ENCODE measurements around the gene GNAT1.
A peak's percentile ranks its signal among the peaks of the same experiment; 100 is the strongest.
"Not testable (repeated sequence)": the region's sequence is repeated elsewhere in the genome, so short reads cannot be mapped to it uniquely, and the experiment has no call there.

The GNAT1 gene

DNA sequence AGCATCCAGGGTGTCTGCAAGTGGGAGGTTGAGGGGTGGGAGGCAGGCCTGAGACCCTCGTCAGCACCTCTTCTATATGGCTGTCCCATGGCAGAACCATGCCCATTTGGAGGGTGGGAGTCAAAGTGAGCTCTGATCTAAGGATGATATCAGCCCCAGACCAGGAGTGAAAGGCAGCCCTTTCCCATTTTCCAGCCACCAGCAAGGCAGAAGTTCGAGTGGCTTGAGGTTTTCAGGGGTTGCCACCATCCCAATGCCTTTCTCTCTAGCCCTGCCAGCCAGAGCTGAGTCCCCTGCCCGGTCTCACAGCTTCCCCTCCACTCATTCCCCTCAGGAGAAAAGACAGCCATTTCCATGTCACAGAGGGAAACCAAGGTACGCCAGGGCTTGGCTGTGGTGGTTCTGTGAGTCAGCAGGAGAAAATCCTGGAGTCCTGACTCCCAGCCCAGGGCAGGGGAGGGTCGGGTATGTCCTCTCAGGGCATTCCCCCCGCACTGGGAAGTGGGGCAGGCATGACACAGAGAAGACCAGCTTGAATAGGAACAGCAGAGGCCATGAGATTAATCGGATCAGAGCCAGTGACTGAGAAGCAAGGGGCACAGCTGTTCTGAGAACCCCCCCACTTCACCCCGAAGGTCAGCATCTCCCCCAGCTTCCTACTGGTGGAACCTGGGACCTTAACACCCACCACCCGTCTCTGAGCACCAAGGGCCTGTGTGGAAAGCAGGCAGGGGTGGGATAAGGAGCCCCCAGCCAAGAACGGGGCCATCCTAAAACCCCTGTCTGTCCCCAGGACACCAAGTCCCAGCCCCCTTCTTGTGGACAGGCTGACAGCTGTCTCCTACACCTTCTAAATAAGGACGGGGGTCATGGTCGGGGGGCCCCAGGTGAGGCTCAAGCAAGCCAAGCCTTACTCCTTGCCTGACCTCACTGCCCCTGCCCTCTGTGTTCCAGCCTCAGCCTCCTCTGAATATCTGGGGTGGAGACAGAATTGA is 12.7 kb downstream of the GNAT1 start:
- no peak for DNase-seq

DNA sequence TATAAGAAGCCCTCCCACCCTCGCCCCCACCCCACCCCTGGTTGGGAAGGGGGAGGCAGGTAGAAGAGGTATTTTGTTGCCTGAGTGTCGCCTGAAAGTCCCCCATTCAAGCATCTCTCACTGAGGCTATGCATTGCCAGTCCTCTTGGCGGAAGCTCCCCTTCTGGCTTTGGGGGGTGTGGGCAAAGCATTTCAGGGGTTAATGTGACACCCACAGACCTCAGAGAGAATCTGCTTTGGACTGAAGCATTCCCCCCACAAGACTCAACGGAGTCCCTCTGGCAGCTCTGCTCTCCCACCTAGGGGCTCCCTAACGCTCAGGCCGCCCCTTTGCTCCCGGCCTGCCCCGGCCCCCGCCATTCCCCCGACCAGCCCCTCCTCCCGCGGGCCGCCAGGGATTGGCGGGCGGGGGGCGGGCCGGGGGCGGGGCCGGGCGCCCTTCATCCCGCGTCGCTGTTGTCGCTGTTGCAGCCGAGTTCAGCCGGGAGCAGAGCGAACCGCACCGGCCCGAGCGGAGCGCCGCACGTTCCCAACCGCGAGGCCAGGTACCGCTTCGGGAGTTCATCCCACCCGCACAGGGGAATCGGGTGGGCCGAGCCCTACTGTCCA is 13.5 kb downstream of the GNAT1 start, which contains the start of gene SLC38A3:
Gene SLC38A3 (plus strand): TSS at position 468 of the 609 bp plus-strand sequence. CDS start 8,929 bp downstream, outside the sequence.
- peak; percentile 30 for DNase-seq

- DNase-seq = peak; percentile 49
Observed at GRCh38 chr3:50205413-50206276, 14.2 kb downstream of the GNAT1 start.

GRCh38 chr3:50207359-50208042 is 16.1 kb downstream of the GNAT1 start:
- DNase-seq = no peak

- no peak for DNase-seq
Observed at GRCh38 chr3:50208677-50209344, 17.4 kb downstream of the GNAT1 start.

- no peak for DNase-seq
Observed at GRCh38 chr3:50210176-50210509, 18.7 kb downstream of the GNAT1 start.

GRCh38 chr3:50210510-50211367 is 19.3 kb downstream of the GNAT1 start:
- no peak for DNase-seq

DNA sequence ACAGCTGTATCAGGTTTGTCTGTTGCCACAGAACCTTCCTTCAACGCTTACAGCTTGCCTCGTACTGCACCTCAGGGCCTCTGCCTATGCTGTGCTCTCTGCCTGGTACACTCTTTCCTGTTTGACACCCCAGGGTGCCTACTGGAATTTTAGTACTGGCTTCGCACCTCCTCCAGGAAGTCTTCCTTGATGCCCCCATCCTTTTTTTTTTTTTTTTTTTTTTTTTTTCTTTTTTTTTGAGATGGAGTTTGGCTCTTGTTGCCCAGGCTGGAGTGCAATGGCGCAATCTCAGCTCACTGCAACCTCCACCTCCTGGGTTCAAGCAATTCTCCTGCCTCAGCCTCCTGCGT is 19.9 kb downstream of the GNAT1 start:
- DNase-seq = not testable (repeated sequence)

DNA sequence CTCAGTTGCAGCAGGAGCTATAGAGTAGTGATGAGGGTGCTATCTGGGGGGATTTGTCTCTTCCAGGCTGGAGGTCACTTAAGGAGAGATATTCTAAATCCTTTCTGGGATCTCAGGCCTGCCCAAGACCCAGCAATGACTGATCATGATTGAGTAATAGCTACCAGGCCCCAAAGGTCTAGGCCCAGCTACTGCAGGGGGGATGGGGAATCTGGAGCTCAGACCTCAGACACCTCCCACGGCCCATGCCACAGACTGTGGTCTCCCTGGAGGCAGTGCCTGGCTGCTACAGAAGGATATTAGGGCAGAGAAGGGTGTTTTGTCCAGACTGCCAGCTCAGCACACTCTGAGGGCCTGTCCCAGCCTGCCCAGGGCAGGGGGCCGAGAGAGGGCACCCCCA is 20.5 kb downstream of the GNAT1 start:
- DNase-seq = no peak

DNA sequence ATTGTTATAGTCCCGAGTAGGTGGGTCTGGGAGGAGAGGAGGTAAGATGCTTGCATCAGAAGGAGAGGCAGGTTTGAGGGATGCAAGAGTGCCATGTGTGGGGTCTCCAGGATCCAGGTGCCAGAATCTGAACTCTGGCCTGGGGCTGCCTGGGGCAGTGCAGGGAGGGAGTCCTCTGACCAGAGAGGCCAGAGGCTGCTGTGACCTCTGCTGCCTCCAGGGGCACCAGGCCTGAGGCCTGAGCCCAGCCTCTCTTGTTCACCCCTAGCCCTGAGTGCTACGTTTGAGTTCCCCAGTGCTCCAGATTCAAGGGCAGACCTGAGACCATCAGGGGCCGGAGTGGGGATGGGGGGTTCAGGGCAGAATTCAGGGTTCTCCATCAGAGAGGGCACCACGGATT is 21.1 kb downstream of the GNAT1 start:
- DNase-seq = no peak

- no peak for DNase-seq
Observed at GRCh38 chr3:50212971-50213370, 21.6 kb downstream of the GNAT1 start.

DNA sequence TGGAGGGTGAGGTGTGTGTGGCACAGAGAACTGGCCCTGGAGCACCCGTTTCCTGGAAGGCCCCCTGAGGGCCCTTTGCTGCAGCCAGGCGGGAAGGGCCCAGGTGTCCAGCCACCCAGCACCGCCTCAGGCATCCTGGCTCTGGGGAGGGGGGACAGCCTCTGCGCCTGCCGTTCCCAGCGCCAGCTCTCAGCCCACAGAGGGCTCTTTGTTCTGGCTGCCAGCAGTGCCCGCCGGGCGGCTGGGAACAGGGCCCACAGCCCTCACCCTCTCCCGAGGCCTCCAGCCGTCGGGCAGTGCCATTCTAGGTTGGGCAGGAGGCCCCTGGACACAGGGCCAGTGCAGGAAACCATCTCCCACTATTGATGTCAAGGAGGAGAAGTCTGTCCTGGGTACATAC is 22.0 kb downstream of the GNAT1 start:
- no peak for DNase-seq

- DNase-seq = no peak
Observed at GRCh38 chr3:50214824-50215223, 23.4 kb downstream of the GNAT1 start.

- no peak for DNase-seq
Observed at GRCh38 chr3:50215529-50215928, 24.1 kb downstream of the GNAT1 start.

DNA sequence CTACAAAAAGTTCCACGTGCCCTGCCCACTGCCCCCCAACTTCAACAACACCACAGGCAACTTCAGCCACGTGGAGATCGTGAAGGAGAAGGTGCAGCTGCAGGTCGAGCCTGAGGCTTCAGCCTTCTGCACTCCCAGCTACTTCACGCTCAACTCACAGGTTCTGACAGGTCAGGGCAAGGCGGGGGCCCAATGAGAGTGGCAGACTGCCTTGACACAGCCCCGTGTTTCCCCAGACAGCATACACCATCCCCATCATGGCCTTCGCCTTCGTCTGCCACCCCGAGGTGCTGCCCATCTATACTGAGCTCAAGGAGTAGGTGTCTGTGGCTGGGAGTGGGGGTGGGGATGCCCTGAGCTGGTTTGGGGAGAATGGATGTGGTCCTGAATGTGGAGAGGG is 26.3 kb downstream of the GNAT1 start:
- DNase-seq = no peak

DNA sequence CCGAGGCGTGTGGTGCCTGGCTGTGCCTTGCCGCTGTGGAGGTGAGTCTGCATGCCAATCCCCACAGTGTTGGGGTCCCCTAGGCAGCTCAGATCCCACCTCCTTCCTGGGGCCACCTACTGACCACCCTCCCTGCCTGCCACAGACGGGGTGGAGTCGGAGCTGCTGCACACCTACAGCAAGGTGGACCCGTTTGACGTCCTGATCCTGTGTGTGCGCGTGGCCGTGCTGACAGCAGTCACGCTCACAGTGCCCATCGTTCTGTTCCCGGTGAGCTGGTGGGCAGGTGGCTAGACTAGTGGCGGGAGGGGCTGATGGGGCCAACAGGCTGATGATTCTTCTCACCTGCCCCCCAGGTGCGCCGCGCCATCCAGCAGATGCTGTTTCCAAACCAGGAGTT is 27.0 kb downstream of the GNAT1 start:
- DNase-seq = no peak

DNA sequence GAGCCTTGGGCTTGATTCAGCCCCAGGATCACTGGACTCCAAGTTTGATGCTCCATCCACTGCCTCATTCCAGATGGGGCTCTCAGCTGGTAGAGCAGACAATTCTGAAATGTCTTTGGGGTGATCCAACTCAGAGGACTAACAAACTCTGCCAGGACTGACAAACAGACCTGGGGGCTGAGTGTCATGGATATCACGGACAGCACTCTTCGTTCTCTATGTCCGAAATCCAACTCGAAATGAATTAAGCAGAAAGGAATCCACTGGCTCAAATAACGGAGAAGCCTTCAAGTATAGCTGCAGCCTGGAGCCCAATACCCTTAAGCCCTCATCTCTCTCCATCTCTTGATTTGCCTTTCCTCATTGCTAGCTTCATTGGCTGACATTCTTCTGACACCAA is 27.9 kb downstream of the GNAT1 start:
- DNase-seq = no peak

- no peak for DNase-seq
Observed at GRCh38 chr3:50220109-50220508, 28.7 kb downstream of the GNAT1 start.

- no peak for DNase-seq
Observed at GRCh38 chr3:50221051-50221410, 29.6 kb downstream of the GNAT1 start.

DNA sequence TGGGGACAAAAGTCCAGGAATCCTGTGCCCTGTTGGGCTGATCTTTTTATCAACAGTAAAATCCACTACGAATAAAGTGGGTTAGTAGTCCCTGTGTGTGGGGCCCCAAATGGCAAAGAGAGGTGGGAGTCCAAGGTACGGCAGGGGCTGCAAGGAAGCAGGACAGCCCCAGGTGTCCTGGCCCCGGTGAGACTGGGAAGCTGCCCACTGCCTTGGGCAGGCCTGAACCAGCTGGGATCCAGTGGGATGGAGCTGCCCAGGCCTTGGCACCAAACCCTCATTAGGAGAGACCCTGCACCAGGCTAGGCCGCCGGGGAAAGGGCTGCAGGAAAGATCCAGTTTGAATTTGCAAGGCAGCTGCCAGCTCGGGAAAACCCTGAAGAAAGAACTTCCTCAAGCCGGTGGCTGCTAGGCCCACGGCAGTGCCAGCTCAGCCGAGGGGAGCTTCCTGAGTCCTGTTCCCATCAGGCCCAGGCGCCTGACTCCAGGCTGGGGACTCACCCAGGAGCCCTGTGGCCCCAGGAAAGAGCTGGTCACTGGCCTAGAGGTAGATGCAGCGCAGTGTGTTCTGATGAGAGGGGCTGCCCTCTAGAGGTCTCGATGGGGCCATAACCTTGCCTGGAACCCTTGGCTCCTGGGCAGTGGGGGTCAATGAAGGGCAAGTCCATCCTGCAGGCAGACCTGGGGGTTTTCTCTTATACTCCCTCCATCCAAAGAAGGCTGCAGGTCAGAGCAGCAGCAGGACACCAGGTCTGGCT is 30.2 kb downstream of the GNAT1 start:
- no peak for DNase-seq

GRCh38 chr3:50222169-50222528 is 30.7 kb downstream of the GNAT1 start:
- no peak for DNase-seq
